HL-60/S4 treated with retinoic acid at 250 ng/mL for 4 days and 3 days (cell line): ENCODE results near the gene PPP1R3C.

Source experiments
- in situ Hi-C: fragments of 300-500 bp; cut with MboI; formaldehyde crosslinking; loops from 2 replicates; pipeline ENCODE4 v1.7.0; 2022; ENCODE audit warnings: low sequenced_read_pairs

PPP1R3C gene

DNA sequence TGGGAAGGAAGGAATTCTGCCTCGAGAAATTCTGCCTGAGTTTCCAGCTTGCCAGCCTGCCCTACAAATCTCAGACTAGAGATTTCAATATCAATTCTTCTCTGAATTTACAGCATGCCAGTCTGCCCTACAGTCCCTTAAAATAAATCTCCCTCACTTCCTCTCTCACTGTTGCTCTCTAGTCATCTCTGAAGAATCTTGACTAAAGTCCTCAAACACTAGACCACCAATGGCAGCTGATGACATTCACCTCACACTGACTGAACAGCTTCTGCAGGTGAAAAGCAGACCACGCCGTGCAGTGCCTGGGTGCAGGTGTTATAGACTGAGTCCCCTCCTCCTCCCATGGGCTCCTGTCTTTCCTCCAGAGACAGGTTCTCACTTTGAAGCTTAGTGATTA, 30.4 kb downstream of the PPP1R3C start:
- in situ Hi-C loops: no loop called here

DNA sequence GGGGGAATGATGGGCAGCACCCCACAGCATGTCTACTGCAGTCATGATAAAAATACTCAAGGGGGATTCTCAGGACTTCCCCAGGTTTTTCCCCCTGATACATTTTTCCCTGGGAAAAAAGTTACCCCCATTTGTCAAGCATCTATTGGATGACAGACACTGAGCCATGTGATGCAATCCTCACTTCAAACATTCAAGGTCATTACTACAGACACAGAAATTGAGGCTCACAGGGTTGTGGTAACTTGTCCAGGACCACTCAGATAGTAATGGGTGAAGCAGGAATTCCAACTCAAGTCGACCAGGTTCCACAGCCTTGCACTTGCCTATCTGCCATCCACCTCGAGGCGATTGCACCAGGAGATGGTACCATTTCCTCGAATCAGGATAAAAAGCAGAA, 31.7 kb downstream of the PPP1R3C start:
- in situ Hi-C loops: no loop called here

DNA sequence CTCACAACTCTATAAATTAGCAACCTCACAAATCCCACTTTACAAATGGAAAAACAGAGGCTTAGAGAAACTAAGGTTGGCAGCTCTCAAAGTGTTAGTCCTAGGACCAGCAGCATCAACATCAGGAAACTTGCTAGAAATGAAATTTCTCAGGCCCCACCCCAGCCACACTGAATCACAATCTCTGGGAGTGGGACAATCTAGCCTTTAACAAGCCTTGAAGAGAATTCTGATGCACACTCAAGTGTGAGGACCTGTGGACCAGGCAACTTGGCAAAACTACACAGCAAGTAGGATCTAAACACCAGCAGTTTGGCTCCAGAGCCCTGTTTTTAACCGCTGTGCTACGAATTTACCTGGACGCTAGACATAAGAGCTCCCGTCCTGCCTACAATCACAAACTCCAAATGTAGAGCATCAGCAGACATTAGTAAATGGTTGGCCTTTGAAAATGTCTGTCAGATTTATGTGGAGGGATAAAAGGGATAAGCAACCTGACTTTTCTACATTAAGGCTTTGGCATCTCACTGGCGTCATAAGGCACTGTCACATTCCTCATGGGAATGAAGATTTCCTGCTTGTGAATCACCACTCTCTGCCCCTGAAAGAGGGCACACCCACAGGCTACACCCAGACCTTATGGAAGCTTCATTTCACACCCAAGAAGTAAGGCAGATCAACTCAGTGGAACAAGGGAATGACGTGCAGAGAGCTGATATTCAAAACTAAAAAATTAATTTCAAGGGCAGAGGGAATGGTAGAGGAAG, 34.5 kb downstream of the PPP1R3C start:
- in situ Hi-C loops: no loop called here

DNA sequence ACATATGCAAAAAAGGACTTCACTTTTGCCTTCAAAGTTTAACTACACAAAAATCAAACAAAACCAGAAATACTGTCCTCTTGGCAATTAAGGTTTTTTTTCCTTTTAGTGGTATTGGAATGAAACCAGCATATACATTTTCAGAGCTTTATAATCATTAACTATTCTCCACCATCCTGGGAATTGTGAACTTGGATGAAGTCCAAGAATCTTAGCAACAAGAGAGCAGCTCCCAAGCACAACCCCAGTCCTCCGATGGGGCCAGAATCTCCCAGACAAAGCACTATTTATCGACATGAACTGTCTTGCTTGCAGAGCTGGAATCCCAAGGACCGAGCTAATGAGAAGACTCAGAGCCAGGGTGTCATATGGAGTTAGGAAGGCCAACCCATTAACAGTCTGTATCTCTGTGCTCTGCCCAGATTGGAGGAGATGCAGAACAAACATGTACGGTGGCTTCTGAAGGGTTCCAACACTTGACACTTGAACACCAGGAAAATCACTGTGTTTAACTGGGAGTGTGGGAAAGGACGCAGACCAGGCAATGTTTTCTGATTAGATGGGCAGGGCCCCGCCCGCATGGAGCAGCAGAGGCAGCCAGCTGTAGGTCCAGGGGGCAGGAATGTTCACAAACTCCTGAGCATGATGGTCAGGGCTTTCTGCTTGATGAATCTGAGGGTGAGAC, 35.5 kb downstream of the PPP1R3C start:
- in situ Hi-C loops: no loop called here

DNA sequence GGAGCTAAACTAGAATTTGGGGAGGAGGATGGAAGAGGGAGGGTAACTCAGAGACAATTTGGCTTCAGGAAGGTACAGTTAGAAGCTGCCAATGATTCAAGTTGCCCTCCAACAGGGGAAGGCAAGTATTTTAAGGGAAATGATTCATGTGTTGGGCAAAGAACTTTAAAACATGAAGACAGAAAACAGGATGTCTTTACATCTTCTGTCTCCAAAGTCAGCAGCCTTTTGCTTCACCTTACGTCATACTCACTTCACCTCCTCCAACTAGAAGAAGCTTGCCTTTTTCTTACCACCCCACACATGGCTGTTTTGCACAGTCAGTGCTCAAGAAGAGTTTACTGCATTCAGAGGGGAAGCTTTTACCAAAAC, 36.1 kb downstream of the PPP1R3C start:
- in situ Hi-C loops: no loop called here

DNA sequence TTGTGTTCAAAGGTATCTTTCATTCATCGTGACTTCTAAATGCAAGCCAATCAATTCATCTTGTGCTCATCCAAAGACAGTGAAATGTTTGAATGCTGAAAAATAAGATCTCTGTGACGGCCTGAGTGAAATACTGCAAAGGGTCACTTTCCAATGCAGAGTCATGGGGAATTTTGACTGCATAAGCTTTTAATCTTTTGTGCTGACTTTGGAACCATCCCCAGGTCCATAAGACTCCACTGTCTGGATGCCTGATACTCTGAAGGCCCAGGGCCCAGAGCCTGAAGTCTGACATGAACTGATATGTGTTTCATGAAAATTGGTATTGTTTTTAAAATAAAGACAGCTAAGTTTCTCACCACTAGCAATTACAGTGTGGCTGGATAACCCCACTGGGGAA, 39.0 kb downstream of the PPP1R3C start:
- in situ Hi-C loops: no loop called here

DNA sequence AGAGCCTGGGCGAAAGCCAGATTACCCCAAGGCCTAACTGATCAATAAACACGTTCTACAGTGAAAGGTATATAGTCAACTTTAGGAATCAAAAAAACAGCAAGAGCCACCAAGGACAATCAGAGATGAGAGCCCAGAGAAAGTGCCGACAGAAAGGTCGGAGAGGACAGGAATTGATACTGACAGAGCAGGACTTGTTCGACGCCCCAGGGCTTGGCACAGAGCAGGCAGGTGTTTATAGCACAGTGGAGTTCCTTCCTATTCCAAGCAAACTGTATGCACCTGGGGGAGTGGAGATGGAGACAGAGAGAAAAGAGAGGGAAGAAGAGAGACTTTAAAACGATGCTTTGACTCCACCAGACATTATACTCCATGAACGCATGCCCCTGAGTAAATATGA, 39.5 kb downstream of the PPP1R3C start:
- in situ Hi-C loops: no loop called here

DNA sequence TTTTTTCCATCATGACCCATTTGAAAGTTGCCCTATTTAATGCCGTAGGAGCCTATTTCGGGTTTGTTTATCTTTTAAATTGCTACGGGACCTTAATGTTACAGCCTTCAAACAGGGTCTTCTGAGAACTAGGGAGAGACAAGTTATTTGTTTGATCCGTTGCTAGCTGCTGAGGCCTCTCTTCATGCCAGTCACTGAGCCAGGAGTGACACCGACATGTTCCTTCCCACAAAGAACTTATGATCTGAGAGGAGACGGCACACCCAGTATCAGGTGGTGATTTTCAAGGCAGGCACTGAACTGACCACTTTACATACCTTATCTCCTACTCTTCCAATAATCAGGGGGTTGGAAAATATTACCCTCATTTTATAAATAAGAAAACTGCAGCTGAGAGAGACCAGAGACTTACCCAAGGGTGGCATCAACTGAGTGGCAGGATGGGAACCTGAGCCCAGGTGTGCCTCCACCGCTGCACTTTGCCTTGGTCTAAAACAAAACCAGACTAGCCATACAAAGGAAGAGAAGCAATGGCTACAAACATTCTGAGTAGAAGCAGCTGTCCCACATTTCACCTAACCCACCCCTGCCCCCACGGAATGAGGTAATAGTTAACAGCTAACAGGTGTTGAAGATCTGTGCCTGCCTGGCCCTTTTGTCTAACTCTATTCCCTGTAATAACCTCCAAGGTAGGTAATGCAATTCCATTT, 40.5 kb downstream of the PPP1R3C start:
- in situ Hi-C loops: no loop called here

DNA sequence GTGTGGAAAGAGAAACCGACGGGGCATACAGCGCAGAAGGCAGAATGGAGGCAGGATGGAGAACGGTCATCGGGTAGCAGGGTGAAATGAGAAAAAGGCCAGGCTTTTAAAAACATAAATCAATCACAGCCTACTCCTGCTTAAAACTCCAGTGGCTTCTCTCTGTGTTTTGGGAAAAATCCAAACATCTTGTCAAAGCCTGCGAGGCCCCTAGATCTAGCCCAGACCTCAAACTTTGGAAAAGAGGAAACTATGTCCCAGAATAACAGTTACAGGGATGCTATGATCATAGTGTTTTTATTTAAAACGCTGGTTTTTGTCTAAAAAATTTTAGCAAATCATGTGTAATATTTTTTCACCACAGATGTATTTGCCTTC, 41.1 kb downstream of the PPP1R3C start:
- in situ Hi-C loops: no loop called here

DNA sequence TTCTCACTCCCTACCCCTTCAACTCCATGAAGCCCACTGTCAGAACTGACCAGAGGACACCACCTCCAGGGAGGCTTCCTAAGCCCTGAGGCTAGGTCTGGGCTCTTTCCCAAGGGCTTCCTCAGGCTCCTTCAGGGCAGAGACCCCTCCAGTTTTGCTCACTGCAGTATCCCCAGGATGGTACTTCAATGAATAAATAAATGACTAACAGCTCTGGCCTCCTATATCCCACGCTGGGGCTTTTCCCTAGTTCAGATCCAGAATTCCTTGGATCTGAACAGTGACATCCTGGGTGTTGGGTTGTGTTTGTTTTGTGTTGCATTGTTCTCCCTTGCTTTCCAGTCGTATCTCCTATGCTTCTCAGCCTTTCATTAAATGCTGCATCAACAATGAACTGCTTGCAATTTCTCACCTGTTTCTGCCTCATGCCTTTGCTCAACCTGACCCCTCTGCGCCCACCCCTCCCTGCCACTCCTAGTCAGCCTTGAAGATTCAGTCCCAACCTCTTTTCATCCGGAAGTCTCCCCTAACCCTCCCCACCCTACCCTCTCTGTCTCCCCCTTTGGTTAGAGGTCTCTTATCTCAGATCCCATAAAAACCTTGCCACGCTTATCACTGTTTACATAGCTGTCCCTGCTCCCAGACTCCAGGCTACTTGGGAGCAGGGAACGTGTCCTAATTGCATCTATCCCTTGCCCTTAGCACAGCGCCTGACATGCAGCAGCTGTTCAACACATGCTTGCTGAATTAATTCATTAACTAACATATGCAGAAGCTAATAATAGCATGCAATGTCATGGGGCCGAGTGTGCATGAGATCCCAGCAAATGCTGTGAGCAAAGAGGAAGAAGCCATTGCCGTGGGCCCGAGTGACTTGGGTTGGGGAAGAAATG, 41.7 kb downstream of the PPP1R3C start:
- in situ Hi-C loops: no loop called here

DNA sequence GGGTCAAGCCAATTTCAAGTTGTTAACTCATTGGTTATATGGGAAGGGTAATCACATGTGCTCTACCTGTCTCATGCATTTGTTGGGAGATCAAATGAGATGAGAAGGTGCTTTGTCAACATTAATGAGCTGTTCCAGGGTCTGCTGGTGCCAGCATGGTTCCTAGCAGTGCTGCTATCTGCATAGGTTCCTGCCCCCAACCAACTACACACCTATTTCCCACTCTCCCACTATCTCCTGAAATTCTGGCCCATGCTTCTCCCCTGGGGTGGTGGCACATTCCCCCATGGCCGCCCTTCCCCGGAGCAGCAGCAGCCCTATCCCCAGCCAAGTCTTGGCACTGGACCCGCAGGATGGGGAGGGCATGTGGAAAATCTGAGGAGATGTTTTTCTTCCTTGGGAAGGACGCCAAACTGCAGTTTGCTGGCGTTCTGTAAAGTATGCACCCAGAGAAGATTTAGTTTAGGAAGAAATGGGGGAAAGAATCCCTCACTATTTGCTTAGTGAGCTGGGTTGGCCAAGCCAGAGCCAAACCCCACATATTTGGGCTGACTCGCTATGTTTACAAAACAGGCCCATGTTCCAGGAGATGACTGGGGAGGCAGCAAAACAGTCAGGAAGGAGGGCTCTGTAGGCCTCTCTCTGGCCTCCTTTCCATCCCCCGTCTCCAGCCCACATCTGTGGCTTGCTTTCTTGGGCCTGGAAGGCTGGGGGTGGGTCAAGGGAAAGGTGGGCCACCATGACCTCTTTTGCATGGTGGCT, 42.5 kb downstream of the PPP1R3C start:
- in situ Hi-C loops: no loop called here

DNA sequence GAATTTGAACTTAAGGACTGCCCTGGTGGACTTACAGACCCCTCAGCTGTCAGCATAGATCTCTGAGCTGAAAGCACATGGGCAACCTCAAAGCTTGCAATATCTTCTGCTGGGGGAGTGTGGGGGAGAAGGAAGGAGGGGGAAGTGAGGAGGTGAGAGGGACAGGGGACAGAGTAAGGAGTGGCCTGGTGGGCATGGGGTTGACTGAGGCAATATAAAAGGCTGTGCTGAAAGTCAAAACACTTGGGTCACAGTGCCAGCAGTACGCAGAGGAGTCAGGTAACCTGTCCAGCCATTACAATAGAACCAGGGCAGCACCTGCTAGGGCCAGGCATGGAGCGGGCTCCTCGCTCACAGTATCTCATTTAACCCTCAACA, 43.2 kb downstream of the PPP1R3C start:
- in situ Hi-C loops: no loop called here

DNA sequence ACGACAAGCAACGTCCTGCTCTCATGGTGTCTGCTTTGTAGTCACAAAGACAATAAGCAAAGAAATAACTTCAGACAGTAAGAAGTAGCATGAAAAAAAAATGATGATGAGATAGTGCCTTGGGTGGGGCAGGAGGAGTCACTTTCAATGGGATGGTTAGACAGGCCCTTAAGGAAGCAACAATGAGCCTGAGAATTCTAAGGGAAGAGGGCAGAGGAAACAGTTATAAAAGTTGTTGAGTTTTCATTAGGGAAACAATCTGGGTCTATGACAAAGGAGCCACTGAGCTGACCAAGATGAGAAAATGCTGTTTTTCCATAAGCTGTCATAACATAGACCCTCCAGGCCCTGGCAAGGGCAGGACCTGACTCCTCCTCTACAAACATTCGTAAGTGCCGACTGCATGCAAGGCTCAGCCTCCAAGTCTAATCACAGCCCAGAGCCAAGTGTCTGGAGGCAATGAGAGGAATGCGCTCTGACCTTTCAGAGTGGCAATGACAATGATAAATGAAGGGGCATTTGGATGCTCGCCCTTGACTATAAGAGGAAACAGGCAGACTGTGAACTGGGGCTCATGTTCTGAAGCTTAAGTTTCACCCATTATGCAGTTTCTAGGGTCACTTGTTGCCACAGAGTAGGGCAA, 43.7 kb downstream of the PPP1R3C start:
- in situ Hi-C loops: no loop called here

DNA sequence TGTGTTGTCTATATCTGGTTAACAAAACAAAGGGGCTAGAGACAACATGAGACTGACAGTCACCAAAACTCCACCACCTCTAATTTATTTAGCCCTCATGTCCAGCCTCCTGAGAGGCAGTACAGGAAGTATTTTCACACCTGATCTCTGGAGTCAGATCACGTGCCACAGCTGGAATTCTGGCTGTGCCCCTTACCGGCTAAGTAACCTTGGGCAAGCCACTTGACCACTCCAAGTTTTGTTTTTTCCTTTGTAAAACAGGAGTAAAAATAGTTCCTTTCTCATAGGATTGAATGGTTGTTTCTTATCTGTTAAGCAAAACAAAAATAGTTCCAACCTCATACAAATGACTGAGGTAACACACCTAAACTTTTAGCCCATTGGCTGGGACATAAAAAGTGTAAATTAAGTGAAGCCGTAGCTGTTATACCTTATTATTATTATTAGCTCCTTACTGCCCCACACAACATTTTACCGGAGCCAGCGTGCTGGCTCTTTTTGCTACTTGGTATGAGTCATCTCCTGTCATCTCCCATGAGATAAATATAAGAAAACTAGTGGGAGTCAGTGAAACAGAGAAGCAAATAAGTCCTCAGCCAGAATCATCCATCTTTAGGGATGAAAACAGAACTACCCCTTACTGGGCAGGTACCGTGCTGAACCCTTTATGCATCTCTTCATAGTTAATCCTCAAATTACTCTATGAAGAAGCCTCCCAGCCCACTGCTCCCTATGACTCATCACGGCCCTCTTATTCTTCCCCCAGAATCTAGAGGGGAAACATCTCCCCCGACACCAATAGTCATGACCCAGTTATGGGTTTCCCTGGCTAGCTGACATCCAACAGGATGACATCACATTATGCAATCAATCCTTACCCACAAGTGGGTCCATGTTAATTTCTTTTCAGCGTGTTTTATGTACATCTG, 44.9 kb downstream of the PPP1R3C start:
- in situ Hi-C loops: no loop called here

DNA sequence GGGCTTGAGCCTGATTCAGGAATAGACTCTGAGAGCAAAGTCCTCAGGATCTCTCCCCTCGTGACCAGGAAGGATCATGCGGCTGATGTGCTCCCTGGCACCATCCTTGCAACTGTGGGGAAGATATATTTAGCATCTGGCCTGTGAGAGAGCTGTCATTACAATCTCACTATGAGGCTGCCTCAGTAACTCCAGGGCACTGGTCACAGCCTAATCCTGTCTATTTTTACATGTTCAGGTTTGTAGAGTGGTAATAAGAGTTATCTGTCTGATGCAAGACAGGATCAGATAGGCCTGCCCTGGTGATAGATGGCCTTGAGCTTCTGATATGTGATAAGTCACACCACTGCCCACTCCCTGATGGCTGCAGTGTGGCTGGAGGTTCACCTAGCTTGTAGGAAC, 50.7 kb downstream of the PPP1R3C start:
- in situ Hi-C loops: no loop called here

DNA sequence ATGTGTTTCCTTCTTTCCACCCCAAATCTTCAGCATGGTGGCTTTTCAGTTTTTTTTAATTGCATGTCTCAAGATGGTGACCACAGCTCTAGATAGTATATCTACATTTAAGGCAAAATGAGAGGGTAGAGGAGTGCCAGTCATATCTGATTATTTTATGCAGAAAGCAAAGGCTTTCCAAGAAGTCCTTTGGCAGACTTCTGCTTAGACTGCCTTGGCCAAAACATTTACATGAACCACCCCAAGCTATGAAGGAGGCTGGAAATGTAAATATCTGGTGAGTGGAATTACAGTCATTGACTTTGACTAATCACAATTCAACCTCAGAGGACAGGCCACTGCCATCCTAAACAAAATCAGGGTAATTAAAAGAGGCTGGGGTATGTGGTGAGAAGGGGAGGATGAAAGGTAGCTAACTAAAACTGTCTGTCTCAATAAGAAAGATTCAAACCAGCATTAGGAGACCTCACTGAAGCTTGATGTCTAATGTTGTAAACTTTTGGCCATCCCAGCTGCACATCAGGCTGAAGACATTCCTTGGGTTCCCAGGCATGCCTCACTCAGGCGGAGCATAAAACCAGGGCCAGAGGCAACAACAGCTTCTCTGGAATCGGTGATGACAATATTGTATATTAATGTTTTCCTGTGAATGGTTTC, 53.4 kb downstream of the PPP1R3C start:
- in situ Hi-C loops: no loop called here
